Stimulated activated naive CD8-positive, alpha-beta T cell treated with anti-CD3 and anti-CD28 coated beads, Interleukin-15, Interleukin-2, amounts not matched to agents 100 U/mL and 50 U/mL, for 24 hours (primary cell): Measurements from ENCODE around the gene PUS7.
"Not testable (repeated sequence)": the region's sequence is repeated elsewhere in the genome, so short reads cannot be mapped to it uniquely, and the experiment has no call there.

Experiments
- ATAC-seq: fragments of 150-1000 bp; cut with Tn5 transposase; one replicate; pipeline ENCODE4 v1.10.0; 2021
- DNase-seq: peaks from one replicate; pipeline ENCODE4 v3.0.0; 2021

The PUS7 gene, protein sequence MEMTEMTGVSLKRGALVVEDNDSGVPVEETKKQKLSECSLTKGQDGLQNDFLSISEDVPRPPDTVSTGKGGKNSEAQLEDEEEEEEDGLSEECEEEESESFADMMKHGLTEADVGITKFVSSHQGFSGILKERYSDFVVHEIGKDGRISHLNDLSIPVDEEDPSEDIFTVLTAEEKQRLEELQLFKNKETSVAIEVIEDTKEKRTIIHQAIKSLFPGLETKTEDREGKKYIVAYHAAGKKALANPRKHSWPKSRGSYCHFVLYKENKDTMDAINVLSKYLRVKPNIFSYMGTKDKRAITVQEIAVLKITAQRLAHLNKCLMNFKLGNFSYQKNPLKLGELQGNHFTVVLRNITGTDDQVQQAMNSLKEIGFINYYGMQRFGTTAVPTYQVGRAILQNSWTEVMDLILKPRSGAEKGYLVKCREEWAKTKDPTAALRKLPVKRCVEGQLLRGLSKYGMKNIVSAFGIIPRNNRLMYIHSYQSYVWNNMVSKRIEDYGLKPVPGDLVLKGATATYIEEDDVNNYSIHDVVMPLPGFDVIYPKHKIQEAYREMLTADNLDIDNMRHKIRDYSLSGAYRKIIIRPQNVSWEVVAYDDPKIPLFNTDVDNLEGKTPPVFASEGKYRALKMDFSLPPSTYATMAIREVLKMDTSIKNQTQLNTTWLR

DNA sequence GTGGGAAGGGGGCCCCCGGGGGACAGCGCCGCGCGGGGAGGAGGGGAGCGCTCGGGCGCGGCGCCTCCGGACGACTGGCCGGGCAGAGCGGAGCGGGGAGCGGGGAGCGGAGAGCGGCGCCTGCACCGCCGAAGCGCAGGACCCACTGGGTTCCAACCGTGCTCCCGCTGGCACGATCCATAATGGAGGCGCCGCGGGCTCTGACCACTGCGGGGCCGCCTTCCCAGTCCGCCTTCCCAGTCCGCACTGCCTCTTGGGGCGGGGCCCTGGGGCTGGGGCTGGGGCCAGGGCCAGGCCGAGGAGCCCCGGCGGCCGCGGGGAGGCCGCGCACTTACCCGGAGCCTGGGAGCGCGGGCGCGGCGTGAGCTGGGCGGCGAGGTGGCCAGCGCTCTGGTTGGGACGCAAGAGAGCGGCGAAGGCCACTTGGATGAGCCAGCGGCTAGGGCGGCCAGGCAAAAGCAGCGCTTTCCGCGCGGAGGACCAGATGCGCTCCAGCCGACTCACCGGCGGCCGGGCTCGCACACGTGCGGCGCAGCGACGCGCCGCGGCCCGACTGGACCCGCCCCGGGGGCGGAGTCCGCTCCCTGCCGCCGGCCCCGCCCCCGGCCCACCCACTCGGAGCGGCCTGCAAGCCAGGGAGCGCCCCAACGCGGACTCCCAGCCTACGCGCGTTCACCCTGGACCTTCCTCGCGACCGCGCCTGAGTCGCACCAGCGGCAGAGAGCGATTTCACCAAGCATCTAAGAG is at the start of gene PUS7:
Gene PUS7 (minus strand): TSS at position 555 of the 747 bp plus-strand sequence. CDS start 13,759 bp downstream, outside the sequence.
- peak; percentile 95 for ATAC-seq
- peak; percentile 89 for DNase-seq

DNA sequence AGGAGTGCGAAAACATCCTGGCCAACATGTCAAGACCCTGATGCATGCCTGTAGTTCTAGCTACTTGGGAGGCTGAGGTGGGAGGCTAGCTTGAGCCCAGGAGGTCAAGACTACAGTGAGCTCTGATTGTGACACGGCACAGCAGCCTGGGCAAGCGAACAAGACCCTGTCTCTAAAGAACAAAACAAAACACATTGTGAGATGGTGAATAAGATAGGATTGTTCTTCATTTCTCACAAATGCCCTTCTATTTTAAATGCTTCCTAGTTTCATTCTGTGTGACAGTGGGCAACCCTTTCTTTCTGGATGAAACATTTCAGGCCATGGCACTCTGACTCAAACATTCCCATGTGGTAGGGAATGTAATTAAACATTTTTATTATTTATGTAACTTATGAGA is 45.8 kb upstream of the PUS7 start:
- DNase-seq, result no peak
- no peak for ATAC-seq

DNA sequence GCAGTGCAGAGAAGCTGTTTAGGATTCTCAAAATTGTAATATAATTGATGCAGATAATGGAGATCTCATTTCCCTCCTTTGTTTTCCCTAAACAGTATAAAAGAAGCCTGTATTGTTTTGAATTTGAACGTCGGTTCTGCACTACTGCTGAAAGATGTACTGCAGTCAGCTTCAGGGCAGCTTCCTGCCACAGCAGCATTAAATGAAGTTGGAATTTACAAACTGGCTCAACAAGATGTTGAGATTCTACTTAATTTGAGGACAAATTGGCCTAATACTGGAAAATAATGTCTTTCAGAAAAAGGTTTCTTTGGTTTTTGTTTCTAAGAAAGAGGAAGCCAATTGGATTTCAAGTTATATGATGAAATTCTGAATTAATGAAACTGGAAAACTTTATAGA is 45.0 kb upstream of the PUS7 start:
- no peak for ATAC-seq
- DNase-seq, result no peak

DNA sequence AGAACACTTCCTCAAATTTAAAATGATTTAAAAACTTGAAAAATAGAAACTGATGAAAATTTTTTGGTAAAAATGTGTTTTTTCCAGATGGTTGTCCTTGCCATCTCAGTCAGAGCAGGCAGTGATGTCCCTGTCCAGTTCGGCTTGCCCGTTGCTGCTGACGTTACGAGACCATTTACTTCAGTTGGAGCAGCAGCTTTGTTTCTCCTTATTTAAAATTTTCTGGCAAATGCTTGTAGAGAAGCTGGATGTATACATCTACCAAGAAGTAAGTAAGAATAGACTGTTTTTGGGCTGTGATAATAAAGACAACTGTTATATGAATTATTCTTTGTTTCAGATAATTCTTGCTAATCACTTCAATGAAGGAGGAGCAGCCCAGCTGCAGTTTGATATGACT is 43.1 kb upstream of the PUS7 start:
- DNase-seq (no peak), ATAC-seq (no peak)

DNA sequence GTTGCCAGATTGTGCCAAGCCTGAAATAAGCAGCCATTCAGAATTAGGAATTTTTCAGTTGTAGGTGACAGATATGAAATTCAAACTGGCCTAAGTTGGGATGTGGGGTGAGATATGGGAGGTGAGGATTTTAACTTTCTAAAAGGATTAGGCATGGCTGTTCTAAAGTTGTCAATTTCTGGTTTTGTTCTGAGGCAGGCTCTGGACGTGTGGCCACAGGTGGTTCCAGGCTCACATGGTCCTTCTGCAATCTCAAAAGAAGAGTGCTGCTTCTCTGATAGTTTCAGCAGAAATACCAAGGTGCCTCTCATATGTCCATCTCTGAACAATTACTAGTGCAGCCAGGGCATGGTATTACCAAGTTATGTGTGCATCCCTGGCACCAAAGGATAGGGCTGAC is 37.9 kb upstream of the PUS7 start:
- ATAC-seq (no peak), DNase-seq (no peak)

DNA sequence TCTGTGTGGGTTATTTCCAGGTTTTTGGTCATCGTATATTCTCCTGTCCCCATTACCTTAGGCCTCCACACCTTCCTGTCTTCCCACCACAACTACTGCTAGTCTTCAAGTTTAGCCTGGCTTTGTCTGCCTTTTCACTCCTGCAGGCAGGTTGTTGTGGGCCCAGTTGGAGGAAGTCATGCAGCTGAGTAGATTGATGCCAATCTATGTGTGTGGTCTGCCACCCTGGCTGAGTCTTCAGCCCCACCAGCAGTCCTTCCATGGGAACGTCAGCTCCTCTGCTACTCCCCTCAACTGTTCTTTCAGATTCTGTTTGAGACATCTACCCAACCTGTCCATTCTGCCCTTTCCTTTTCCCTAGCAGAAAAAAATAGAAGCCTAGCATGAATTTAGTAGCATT is 16.3 kb upstream of the PUS7 start:
- ATAC-seq, result no peak
- no peak for DNase-seq

DNA sequence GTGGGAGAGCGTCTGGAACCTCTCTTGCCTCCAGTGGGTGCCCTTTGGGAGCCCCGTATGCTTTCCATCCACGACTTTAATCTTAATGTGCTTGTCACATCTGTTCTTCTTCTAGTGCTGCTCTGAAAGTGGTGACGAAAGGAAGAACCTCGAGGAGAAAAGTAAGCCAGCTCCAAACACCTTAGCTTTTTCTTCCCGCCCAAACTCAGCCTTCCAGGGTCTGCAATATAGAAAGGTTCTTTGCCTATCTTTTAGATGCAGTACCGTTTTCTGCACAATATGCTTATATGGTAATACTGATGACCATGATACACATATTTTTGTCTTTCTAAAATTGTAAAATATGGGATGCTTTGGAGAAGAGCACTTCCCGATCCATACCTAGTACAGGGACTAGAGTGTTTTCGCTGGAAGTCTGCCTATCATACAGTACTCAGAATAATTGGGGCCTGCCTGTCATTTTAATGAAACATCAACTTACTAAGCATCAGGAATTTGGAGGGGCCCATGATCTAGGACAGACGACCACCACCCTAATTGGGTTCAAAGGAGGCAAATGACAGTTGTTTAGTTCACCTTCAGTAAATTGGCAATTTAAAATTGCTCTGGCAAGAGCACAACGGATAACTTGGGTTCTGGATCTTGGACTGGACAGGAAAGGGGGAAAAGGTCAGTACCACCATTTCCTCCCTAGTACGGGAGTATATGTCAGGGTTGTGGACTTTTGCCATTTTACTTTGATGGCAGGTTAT is 10.8 kb upstream of the PUS7 start:
- ATAC-seq (no peak), DNase-seq (no peak)

DNA sequence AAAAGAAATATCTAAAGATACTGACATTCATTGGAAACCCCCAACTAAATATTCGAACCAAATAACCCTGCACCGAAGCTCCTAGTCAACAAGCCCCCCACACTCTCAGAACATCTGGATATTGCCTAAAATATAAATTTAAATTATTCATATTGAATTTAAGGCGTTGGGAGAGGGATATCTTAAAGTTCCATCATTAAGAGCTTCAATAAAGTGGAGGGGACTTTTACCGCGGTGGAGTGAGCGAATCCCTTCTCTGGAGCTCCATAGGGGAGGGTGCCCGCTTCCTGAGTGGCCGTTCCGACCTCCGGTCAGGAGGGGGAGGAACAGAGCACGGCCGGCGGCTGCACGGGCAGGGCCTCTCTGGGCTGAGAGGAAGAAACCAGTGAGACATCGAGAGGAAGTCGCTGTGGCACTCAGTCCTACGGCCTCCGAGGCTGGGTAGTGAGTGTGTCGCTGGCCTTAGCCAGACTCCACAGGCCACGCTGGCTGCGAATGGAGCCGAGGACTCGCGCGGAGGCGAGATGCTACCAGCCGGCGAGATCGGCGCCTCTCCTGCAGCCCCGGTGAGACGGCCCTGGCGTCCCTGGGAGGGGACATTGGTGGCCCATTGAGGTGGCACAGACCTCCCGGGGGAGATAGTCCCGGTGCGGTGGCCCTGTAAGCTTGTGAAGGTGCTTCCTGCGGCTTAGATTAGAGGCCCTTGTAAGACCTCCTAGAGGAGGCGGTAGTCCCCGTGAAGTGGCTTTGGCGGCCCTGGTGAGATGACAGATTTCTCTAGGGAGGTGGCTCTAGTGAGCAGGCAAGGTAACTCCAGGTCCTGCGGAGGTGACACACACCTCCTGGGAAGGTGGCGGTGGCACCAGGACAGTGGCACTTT is 10.0 kb upstream of the PUS7 start, which contains the start of gene RINT1:
Gene RINT1 (plus strand): TSS at position 410 of the 880 bp plus-strand sequence. CDS start 115 bp downstream, at position 525.
- ATAC-seq, result peak; percentile 99

DNA sequence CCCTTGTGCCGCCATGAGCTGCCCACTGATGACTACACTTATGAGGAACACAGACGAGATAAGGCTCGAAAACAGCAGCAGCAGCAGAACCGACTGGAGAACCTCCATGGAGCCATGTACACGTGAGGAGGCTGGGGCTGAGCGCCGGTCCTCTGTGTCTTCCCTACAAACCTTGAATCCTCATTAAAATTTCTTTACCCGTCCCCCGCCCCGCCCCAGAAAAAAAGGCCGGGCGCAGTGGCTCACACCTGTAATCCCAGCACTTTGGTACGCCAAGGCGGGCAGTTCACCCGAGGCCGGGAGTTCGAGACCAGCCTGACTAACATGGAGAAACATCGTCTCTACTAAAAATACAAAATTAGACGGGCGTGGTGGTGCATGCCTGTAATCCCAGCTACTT is 8.5 kb upstream of the PUS7 start:
- DNase-seq, result no peak
- no peak for ATAC-seq

More for the DNA sequence above, 10.0 kb upstream of the PUS7 start, which contains the start of gene RINT1:
- peak; percentile 93 for DNase-seq

DNA sequence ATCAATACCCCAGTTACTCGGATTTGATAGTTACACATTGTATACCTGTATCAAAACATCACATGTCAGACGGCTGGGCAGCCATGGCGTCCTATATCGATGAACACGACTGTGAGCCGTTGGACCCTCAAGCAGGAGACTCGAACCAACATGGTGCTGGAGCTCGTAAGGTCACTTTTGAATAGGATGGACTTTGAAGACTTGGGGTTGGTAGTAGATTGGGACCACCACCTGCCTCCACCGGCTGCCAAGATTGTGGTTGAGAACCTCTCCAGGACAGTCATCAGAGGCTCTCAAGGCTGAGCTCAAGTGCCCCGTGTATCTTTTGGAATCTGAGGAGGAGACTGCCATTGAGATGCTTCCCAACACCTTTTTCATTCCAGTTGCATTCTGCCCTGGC is 8.1 kb upstream of the PUS7 start:
- ATAC-seq (no peak), DNase-seq (no peak)

DNA sequence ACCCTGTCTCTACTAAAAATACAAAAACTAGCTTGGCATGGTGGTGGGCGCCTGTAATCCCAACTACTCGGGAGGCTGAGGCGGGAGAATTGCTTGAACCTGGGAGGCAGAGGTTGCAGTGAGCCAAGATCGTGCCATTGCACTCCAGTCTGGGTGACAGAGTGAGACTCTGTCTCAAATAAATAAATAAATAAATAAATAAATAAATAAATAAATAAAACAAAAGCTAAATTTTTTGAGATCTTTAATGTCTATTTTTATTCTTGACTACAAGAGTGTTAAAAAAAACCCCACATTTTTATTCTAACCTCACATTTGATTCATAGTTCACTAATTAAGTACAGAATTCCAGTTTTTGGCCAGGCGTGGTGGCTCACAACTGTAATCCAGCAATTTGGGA is 5.7 kb upstream of the PUS7 start:
- not testable (repeated sequence) for ATAC-seq, DNase-seq

DNA sequence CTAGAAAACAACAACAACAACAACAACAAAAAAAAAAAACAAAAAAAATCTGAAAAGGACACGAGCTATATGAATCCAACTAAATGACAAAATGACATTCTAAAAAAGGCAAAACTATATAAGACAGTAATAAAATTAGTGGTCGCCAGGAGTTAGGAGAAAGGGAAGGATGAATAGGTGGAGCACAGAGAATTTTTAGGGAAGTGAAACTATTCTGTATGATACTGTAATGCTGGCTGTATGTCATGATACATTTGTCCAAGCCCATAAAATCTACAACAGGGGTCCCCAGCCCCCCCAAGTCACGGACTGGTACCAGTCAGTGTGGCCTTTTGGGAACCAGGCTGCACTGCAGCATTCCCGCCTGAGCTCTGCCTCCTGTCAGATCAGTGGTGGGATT is 2.8 kb upstream of the PUS7 start:
- ATAC-seq (no peak), DNase-seq (no peak)

DNA sequence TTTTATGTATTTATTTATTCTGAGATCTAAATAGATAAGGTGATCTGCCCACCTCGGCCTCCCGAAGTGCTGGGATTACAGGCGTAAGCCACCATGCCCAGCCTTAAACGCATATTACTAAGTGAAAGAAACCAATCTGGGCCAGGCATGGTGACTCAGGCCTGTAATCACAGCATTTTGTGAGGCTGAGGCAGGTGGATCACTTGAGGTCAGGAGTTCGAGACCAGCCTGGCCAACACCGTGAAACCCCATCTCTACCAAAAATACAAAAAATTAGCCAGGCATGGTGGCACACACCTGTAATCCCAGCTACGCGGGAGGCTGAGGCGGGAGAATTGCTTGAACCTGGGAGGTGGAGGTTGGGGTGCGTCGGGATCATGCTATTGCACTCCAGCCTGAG is 2.4 kb upstream of the PUS7 start:
- not testable (repeated sequence) for ATAC-seq, DNase-seq

DNA sequence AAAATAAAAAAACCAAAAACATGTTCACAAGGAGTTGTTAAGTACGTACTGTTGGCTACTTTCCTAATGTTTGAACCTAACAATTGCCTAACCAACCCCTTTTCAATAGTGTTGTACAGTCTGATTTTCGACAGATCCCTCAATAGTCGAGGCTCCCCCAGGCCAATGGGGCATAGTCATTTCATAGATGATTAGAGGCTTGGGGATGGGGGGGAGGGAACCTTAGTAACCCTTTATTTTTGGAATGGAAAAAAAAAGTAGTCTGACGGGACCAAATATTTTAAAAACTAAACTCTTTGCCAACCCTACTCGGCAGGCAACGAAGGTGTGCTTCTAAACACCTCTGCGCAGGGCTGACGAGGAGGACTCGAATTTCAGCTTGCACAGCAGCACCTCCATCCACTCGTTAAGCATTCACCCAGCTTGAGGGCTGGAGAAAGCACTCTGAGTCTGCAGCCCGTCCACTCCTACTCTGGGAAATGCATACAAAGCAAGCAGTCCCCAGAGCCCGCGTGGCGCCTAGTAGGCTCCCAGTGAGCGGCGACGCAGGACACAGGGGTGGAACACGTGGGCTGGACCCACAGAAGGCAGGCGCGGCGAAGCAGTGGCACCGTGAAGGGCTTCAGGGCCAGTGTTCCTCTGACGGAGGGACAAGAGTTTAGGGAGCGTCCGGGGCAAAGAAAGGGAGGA is 899 bp downstream of the PUS7 start:
- ATAC-seq (peak; percentile 41), DNase-seq (peak; percentile 57)

DNA sequence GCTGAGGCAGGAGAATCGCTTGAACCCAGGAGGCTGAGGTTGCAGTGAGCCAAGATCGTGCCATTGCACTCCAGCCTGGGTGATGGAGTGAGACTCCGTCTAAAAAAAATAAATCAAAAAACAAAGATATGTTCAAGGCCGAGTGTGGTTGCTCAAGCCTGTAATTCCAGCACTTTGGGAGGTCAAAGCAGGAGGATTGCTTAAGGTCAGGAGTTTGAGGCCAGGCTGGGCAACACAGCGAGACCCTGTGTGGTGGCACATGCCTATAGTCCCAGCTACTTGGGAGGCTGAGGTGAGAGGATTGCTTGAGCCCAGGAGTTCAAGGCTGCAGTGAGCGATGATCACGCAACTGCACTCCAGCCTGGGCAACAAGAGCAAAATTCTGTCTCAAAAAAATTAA is 1.5 kb downstream of the PUS7 start:
- not testable (repeated sequence) for DNase-seq

DNA sequence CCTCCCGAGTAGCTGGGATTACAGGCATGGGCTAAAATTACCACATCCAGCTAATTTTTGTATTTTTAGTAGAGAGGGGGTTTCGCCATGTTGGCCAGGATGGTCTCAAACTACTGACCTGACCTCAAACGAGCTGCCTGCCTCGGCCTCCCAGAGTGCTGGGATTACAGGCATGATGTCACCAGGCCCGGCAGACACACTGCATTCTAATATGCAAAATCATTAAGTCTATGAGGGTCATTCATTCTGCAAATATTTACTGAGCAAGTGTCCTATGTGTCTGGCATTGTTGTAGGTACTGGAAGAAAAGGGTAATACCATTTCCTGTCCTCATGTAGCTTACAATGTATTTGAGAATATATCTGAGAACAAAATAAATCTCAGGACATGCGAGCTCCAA is 2.7 kb downstream of the PUS7 start:
- no peak for ATAC-seq
- DNase-seq, result no peak

More for the DNA sequence above, 1.5 kb downstream of the PUS7 start:
- ATAC-seq, result not testable (repeated sequence)

DNA sequence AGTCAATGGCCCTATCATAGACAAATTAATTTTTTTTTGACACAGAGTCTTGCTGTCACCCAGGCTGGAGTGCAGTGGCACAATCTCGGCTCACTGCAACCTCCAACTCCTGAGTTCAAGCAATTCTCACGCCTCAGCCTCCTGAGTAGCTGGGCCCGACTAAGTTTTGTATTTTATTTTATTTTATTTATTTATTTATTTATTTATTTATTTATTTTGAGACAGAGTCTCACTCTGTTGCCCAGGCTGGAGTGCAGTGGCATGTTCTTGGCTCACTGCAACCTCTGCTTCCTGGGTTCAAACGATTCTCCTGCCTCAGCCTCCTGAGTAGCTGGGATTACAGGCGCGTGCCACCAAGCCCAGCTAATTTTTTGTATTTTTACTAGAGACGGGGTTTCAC is 6.5 kb downstream of the PUS7 start:
- DNase-seq, ATAC-seq: not testable (repeated sequence)

DNA sequence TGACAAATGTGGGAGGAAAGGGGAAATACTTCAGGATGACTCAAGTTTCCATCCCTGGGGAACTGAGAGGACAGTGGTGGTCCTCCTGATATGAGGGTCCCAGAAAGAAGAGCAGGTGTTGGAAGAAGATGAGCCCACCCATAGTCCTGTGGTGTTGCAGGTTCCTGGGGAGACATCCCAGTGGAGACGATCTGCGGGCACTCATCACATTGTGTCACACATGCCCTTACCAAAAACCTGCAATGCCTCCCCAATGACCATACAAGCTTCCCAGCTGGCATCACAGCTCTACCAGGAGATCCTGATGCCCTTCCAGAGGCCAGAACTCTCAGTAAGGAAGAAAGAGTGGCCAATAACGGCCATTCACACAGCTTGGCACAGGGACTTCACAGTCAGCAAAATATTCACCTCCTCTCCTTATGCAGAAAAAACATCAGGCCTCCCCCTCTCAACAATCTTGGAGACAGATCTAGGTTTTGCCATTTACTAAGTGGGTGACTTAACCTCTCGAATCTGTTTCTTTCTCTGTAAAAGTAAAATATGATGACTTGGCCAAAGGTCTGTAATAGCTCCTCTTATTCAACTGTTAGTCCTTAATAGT is 9.0 kb downstream of the PUS7 start:
- DNase-seq (no peak), ATAC-seq (no peak)

DNA sequence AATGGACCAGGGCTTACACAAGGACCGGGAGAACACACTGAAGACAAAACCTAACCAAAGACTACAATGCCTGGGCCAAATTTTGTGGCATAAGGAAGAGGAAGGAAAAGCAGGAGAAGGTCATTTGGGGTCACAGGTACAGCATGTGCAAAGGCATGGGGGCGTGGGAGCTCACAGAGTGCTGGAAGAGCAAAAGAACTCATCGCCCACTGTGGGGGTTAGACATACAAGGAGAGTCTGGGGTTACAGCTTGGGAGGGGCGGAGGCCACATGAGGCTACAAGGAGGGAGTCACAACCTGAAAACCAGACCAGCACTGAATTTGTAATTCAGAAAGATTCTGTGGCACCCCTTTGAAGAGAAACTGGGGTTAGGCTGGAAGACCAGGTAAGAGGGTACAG is 9.7 kb downstream of the PUS7 start:
- ATAC-seq (peak; percentile 38), DNase-seq (no peak)

DNA sequence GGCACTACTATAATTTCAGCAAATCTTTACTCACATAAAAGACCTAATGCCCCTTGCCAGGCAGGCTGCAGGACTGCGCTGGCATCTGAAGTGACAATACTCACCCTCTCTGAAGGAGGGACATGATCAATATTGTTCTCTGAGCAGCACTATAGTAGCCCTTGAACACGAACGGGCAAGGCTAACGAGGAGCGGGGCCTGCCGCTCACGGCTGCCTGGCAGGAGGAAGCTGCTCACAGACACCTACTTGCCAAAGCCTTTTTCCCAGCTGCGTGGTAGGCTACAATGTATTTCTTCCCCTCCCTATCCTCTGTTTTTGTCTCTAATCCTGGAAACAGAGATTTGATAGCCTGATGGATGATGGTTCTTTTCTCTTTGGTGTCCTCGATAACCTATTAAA is 19.9 kb downstream of the PUS7 start:
- ATAC-seq, result no peak
- no peak for DNase-seq
